Osteoblast (primary cell): Measurements from ENCODE around the gene DAP. TPM values are rescaled to one million over a fixed set of nuclear protein-coding genes. Genes with fewer than 3 reads are reported as not detected.

ENCODE experiments used
- DNase-seq: peaks from one replicate; pipeline ENCODE4 v3.0.0; 2011; ENCODE audit warnings: low spot score, mixed read lengths; ENCODE audit not compliant: insufficient read length; ENCODE audit errors: missing footprints
- H2AFZ ChIP-seq: 2 replicates; pipeline ENCODE4 v1.6.0; 2011; ENCODE audit warnings: mild to moderate bottlenecking, low read length
- H3K27ac ChIP-seq: 2 replicates; pipeline ENCODE4 v1.5.1; 2011; ENCODE audit warnings: mild to moderate bottlenecking, low read depth, low read length, moderate library complexity
- H3K27me3 ChIP-seq: 2 replicates; pipeline ENCODE4 v1.6.0; 2012; ENCODE audit warnings: mild to moderate bottlenecking, control low read depth, inconsistent platforms, low read length, moderate library complexity; ENCODE audit not compliant: insufficient read depth
- H3K36me3 ChIP-seq: 2 replicates; pipeline ENCODE4 v1.5.1; 2011; ENCODE audit warnings: mild to moderate bottlenecking, low read length, control low read depth, moderate library complexity; ENCODE audit not compliant: insufficient read depth
- H3K4me1 ChIP-seq: 2 replicates; pipeline ENCODE4 v1.5.1; 2011; ENCODE audit warnings: mild to moderate bottlenecking, low read length, control low read depth, moderate library complexity; ENCODE audit not compliant: insufficient read depth
- H3K4me2 ChIP-seq: 2 replicates; pipeline ENCODE4 v1.6.0; 2011; ENCODE audit warnings: mild to moderate bottlenecking, low read length; ENCODE audit not compliant: insufficient read depth
- H3K4me3 ChIP-seq: fragments of 200-600 bp; sonication (generic); 3 replicates; pipeline ENCODE4 v1.5.1; 2012; ENCODE audit warnings: mild to moderate bottlenecking, low read length, inconsistent platforms; ENCODE audit not compliant: insufficient read depth
- H3K79me2 ChIP-seq: 2 replicates; pipeline ENCODE4 v1.6.0; 2012; ENCODE audit warnings: mild to moderate bottlenecking, low read length, control low read depth, inconsistent platforms; ENCODE audit not compliant: insufficient read depth
- H3K9me3 ChIP-seq: 2 replicates; pipeline ENCODE4 v1.5.1; 2011; ENCODE audit warnings: low read depth, low read length, control low read depth
- H4K20me1 ChIP-seq: 2 replicates; pipeline ENCODE4 v1.6.0; 2012; ENCODE audit warnings: mild to moderate bottlenecking, low read length, control low read depth; ENCODE audit not compliant: insufficient read depth
- total RNA-seq: library from RNA; depleted of rRNA; stranded (reverse); fragments of >200 nt; gene quantifications from 2 replicates; pipeline ENCODE4 v1.2.3, GENCODE V29; 2012
- TF ChIP-seq, protein P1 (sequence below): IDR thresholded peaks from 2 replicates; pipeline ENCODE4 v1.5.1; 2011; ENCODE audit warnings: mild to moderate bottlenecking, low read depth, low read length, moderate library complexity; ENCODE audit errors: extremely low read depth

The DAP gene
- total RNA-seq, 1 donor, result 31.1 TPM

DNA sequence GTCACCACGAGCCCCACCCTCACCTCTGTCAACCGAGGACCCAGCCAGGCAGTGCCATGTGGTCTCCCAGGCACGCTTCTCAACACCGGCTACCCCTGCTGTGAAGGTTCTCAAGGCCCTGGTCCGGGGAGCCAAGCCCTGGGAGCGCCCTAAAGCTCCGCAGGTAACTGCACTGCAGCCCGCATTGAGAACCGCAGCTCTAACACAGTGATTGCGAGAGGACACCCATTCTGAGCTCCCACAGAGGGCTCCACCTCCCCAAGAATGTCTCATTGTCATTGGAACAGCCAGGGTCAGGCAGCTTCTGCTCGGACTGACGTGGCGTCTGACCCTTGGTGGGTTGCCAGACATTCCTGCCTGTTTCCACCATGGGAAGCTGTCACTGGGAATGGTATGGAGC, 108.9 kb downstream of the DAP start:
- TF ChIP-seq, protein P1, sequence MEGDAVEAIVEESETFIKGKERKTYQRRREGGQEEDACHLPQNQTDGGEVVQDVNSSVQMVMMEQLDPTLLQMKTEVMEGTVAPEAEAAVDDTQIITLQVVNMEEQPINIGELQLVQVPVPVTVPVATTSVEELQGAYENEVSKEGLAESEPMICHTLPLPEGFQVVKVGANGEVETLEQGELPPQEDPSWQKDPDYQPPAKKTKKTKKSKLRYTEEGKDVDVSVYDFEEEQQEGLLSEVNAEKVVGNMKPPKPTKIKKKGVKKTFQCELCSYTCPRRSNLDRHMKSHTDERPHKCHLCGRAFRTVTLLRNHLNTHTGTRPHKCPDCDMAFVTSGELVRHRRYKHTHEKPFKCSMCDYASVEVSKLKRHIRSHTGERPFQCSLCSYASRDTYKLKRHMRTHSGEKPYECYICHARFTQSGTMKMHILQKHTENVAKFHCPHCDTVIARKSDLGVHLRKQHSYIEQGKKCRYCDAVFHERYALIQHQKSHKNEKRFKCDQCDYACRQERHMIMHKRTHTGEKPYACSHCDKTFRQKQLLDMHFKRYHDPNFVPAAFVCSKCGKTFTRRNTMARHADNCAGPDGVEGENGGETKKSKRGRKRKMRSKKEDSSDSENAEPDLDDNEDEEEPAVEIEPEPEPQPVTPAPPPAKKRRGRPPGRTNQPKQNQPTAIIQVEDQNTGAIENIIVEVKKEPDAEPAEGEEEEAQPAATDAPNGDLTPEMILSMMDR, result no peak
- Histone ChIP-seq H3K4me3 (no peak overlapping the region), H3K4me1 (no peaks in the 10 kb centered on the region), H3K27ac (no peak overlapping the region), H3K36me3 (no peaks in the 10 kb centered on the region), H3K79me2 (no peaks in the 10 kb centered on the region), H3K9me3 (no peaks in the 10 kb centered on the region), H4K20me1 (peaks cover 5% of the 10 kb centered on the region), H3K4me2 (no peak overlapping the region), H3K27me3 (no peaks in the 10 kb centered on the region), H2AFZ (no peak overlapping the region)
- DNase-seq, result no peak

DNA sequence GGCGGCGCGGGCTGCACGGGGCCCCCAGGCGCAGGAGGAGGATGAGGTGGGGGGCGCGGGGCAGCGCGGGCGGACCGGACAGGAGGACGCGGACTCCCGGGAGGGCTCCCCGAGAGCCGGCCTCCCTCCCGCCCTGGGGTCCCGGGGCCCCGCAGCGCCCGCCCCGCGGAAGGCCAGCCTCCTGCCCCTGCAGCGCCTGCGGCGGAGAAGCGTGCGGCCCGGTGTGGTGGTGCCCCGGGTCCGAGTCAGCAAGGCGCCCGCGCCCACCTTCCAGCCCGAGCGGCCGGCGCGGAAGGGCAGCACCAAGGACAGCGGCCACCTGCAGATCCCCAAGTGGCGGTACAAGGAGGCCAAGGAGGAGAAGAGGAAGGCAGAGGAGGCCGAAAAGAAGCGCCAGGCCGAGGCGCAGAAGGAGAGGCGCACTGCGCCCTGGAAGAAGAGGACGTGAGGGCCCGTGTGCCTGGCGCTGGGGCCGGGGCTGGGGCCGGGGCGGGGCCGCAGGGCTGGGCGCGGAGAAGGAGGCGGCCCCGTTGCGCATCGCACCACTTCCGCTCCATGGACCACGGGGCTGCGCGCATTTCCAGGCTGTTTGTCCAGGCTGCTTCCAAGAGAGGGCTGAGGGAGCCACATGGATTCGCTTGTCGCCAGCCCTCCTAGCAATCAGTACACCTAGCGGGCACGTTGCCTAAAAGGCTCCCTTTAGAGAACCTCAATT, 111.2 kb downstream of the DAP start:
- H3K27ac ChIP-seq, result no peak overlapping the region
- H3K4me3 ChIP-seq, result no peak overlapping the region
- no peaks in the 10 kb centered on the region for H3K36me3 ChIP-seq
- no peak overlapping the region for H3K4me2 ChIP-seq
- no peaks in the 10 kb centered on the region for H3K79me2 ChIP-seq
- no peaks in the 10 kb centered on the region for H3K9me3 ChIP-seq
- TF ChIP-seq, protein P1, result no peak
- H3K4me1 ChIP-seq, result no peaks in the 10 kb centered on the region
- no peaks in the 10 kb centered on the region for H3K27me3 ChIP-seq
- peaks cover 8% of the 10 kb centered on the region for H4K20me1 ChIP-seq
- DNase-seq, result no peak
- H2AFZ ChIP-seq, result no peak overlapping the region

GRCh38 chr5:10648806-10649665, 112.0 kb downstream of the DAP start:
- Histone ChIP-seq H3K4me2 (no peak overlapping the region), H3K27me3 (no peaks in the 10 kb centered on the region), H3K9me3 (no peaks in the 10 kb centered on the region), H2AFZ (no peak overlapping the region), H3K27ac (no peak overlapping the region), H3K79me2 (no peaks in the 10 kb centered on the region), H3K4me3 (no peak overlapping the region), H4K20me1 (peaks cover 11% of the 10 kb centered on the region), H3K36me3 (no peaks in the 10 kb centered on the region), H3K4me1 (no peaks in the 10 kb centered on the region)
- TF ChIP-seq, protein P1, result no peak
- DNase-seq, result no peak

DNA sequence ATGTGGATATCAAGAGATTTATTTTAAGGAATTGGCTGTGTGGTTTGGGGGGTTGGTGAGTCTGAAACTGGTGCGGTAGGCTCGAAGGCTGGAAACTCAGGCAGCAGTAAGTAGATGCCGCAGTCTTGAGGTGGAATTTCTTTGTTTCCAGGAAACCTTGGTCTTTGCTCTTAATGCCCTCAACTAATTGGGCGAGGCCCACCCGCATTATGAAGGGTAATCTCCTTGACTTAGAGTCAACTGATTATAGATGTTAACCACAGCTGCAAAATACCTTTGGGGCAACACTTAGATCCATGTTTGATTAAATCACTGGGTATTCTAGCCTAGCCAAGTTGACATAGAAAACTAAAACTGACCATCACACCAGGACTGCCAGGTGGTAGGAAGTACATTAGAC, 113.4 kb downstream of the DAP start:
- no peaks in the 10 kb centered on the region for H3K9me3 ChIP-seq
- TF ChIP-seq, protein P1, result no peak
- no peak overlapping the region for H3K4me2 ChIP-seq
- no peak for DNase-seq
- H3K79me2 ChIP-seq, result no peaks in the 10 kb centered on the region
- H3K27me3 ChIP-seq, result no peaks in the 10 kb centered on the region
- H4K20me1 ChIP-seq, result peaks cover 11% of the 10 kb centered on the region
- no peaks in the 10 kb centered on the region for H3K4me1 ChIP-seq
- H2AFZ ChIP-seq, result no peak overlapping the region
- H3K27ac ChIP-seq, result no peak overlapping the region
- H3K36me3 ChIP-seq, result no peaks in the 10 kb centered on the region
- no peak overlapping the region for H3K4me3 ChIP-seq
